OCI-LY7 (cell line): ENCODE results near the gene FAAP20. TPM values are rescaled to one million over a fixed set of nuclear protein-coding genes. Genes with fewer than 3 reads are reported as not detected.

Experiments used
- BruUV-seq: library from RNA; stranded (reverse); fragments of 400-500 nt; replicated peaks from 2 replicates; lab custom pipeline; 2021; lab: Mats Ljungman, UMichigan
- CTCF ChIA-PET: fragments of 300-600 bp; sonication (Branson Sonifier 250); formaldehyde crosslinking; loops from one replicate; lab custom pipeline; 2022; ENCODE audit warnings: antibody characterized with exemption; ENCODE audit not compliant: unreplicated experiment; lab: Charles Lee
- POLR2A ChIA-PET: fragments of 300-600 bp; sonication (Branson Sonifier 250); formaldehyde crosslinking; loops from one replicate; lab custom pipeline; 2022; ENCODE audit warnings: antibody characterized with exemption; lab: Charles Lee
- DNase-seq: peaks from one replicate; pipeline ENCODE4 v3.0.0-alpha.2; 2015; ENCODE audit warnings: low spot score
- H2AFZ ChIP-seq: fragments of 200-600 bp; sonication (generic), shearing (Covaris generic); 2 replicates; pipeline ENCODE4 v1.6.1; 2014; ENCODE audit warnings: mild to moderate bottlenecking, antibody characterized with exemption, low read length, moderate library complexity
- H3K27ac ChIP-seq: fragments of 200-600 bp; sonication (generic); 2 replicates; pipeline ENCODE4 v1.5.1; 2014; ENCODE audit warnings: mixed run types, low read depth, mild to moderate bottlenecking, moderate library complexity, low read length, inconsistent platforms; ENCODE audit not compliant: poor library complexity, severe bottlenecking
- H3K36me3 ChIP-seq: fragments of 200-600 bp; sonication (generic); 2 replicates; pipeline ENCODE4 v1.6.1; 2014; ENCODE audit warnings: mild to moderate bottlenecking, antibody characterized with exemption, low read length, moderate library complexity, mixed read lengths; ENCODE audit not compliant: insufficient read depth
- H3K4me1 ChIP-seq: fragments of 200-600 bp; sonication (generic); 2 replicates; pipeline ENCODE4 v1.5.1; 2014; ENCODE audit warnings: mild to moderate bottlenecking, low read length; ENCODE audit not compliant: insufficient read depth, poor library complexity, severe bottlenecking
- H3K4me2 ChIP-seq: fragments of 200-600 bp; sonication (generic); 2 replicates; pipeline ENCODE4 v1.6.1; 2014; ENCODE audit warnings: mild to moderate bottlenecking, low read length
- H3K4me3 ChIP-seq: fragments of 200-600 bp; sonication (generic); 2 replicates; pipeline ENCODE4 v1.5.1; 2014; ENCODE audit warnings: mild to moderate bottlenecking, low read depth, low read length; ENCODE audit not compliant: poor library complexity, severe bottlenecking
- H3K79me2 ChIP-seq: fragments of 200-600 bp; sonication (generic); 2 replicates; pipeline ENCODE4 v1.6.1; 2016; ENCODE audit warnings: low read depth, mild to moderate bottlenecking, low read length, moderate library complexity, mixed read lengths; ENCODE audit not compliant: insufficient read depth
- H3K9me2 ChIP-seq: fragments of 200-600 bp; sonication (generic); 2 replicates; pipeline ENCODE4 v1.6.1; 2016; ENCODE audit warnings: mild to moderate bottlenecking, low read length, mixed read lengths; ENCODE audit not compliant: insufficient read depth
- H3K9me3 ChIP-seq: fragments of 200-600 bp; sonication (generic); 2 replicates; pipeline ENCODE4 v1.6.1; 2014; ENCODE audit warnings: mild to moderate bottlenecking, mixed run types, low read length, mixed read lengths
- H4K20me1 ChIP-seq: fragments of 200-600 bp; sonication (generic); 2 replicates; pipeline ENCODE4 v1.6.1; 2014; ENCODE audit warnings: mild to moderate bottlenecking, antibody characterized with exemption, low read length, moderate library complexity, mixed read lengths; ENCODE audit not compliant: insufficient read depth
- EZH2phosphoT487 ChIP-seq: fragments of 200-600 bp; sonication (generic); IDR thresholded peaks from 2 replicates; pipeline ENCODE4 v1.6.1; 2018; ENCODE audit warnings: low read depth, borderline replicate concordance, mild to moderate bottlenecking, mixed run types, antibody characterized with exemption, low read length, moderate library complexity, mixed read lengths
- intact Hi-C: fragments of 100-400 bp; cut with micrococcal nuclease; formaldehyde crosslinking; loops from one replicate; pipeline ENCODE4 v1.10.0; 2022; ENCODE audit not compliant: unreplicated experiment
- total RNA-seq, 2 experiments: library from RNA; depleted of rRNA in 1 of 2; stranded (reverse); fragments of >200 nt in 1 of 2; shearing (Covaris generic) in 1 of 2; gene quantifications; 2 replicates each; pipeline ENCODE4 v1.2.3, GENCODE V29; 2014 to 2022
- TF ChIP-seq, protein P1 (sequence below): fragments of 200-600 bp; sonication (generic); conservative IDR thresholded peaks from 2 replicates; pipeline ENCODE4 v1.5.1; 2014; ENCODE audit warnings: mild to moderate bottlenecking, antibody characterized with exemption, low read length, moderate library complexity, mixed read lengths

Gene FAAP20
- total RNA-seq, 2 experiments from 2014 or later = 47.4 to 55.7 TPM

DNA sequence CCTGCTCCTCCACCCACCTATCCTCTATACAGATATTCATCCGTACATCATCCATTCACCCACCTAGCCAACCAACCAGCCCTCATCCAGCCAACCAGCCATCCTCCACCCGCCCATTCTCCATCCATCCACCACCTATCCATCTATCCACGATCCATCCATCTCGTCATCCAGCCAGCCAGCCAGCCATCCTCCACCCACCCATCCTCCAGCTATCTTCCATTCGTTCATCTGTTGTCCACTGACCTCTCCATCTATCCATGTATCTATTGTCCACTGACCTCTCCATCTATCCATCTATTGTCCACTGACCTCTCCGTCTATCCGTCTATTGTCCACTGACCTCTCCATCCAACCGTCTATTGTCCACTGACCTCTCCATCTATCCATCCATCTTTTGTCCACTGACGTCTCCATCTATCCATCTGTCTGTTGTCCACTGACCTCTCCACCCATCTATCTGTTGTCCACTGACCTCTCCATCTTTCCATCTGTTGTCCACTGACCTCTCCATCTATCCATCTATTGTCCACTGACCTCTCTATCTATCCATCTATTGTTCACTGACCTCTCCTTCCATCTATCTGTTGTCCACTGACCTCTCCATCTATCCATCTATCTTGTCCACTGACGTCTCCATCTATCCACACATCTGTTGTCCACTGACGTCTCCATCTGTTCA is 47.6 kb downstream of the FAAP20 start:
- DNase-seq = no peak
- no peak overlapping the region for H2AFZ ChIP-seq
- H4K20me1 ChIP-seq = no peaks in the 10 kb centered on the region
- TF ChIP-seq, protein P1, sequence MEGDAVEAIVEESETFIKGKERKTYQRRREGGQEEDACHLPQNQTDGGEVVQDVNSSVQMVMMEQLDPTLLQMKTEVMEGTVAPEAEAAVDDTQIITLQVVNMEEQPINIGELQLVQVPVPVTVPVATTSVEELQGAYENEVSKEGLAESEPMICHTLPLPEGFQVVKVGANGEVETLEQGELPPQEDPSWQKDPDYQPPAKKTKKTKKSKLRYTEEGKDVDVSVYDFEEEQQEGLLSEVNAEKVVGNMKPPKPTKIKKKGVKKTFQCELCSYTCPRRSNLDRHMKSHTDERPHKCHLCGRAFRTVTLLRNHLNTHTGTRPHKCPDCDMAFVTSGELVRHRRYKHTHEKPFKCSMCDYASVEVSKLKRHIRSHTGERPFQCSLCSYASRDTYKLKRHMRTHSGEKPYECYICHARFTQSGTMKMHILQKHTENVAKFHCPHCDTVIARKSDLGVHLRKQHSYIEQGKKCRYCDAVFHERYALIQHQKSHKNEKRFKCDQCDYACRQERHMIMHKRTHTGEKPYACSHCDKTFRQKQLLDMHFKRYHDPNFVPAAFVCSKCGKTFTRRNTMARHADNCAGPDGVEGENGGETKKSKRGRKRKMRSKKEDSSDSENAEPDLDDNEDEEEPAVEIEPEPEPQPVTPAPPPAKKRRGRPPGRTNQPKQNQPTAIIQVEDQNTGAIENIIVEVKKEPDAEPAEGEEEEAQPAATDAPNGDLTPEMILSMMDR = no peak
- no peak for TF ChIP-seq EZH2phosphoT487
- no peak overlapping the region for H3K27ac ChIP-seq
- no peaks in the 10 kb centered on the region for H3K79me2 ChIP-seq
- ChIA-PET POLR2A (no interaction called here), CTCF (no interaction called here)
- H3K9me3 ChIP-seq = no peaks in the 10 kb centered on the region
- H3K4me2 ChIP-seq = no peak overlapping the region
- no peak overlapping the region for H3K4me3 ChIP-seq
- H3K4me1 ChIP-seq = peaks cover 11% of the 10 kb centered on the region
- H3K9me2 ChIP-seq = no peaks in the 10 kb centered on the region
- intact Hi-C loops = no loop called here
- H3K36me3 ChIP-seq = no peaks in the 10 kb centered on the region
- no TSS peak for BruUV-seq

DNA sequence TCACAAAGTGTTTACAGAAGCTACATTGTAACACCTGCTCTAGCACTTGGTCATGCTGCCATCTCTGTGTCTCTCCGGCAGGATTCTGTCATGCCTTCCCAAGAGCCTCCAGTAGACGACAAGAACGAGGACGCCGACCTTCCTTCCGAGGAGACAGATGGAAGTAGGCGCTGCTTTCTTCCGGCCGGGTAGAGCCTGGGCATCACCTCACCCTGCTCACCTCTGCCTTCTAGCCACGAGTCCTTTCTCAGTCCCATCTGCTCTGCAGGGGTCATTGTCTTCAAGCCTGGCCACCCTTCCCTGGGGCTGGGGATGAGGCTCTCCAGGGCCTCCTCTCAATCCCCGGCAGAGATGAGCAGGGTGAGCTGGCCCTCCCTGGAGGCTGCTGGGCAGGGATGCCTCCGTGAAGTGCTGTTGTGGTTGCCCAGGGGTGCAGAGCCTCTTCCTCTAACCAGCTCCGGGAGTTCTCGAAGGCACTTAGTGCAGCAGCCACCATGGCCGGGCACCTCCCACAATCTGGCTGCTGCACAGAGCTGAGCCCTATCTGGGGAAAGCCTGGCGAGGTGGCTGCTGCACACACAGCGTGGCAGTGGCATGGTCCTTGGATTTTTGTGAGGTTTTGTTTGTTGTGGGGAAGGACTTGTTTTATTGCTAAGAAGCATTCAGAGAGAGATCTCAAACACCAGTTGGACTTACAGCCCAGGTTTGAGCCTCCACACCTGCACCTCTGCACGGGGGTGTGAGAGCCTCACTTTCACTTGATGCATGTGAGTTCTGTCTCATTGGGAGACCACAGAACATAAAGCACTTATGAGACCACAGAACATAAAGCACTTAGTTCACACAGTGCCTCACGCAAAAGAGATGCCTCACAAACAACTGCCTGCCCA is 48.4 kb downstream of the FAAP20 start:
- POLR2A ChIA-PET = no interaction called here

More for the DNA sequence above, 48.4 kb downstream of the FAAP20 start:
- H3K4me2 ChIP-seq = no peak overlapping the region
- intact Hi-C loops = no loop called here
- no peak for DNase-seq
- TF ChIP-seq EZH2phosphoT487 = no peak
- TF ChIP-seq, protein P1 = no peak
- no peaks in the 10 kb centered on the region for H3K9me2 ChIP-seq
- H3K79me2 ChIP-seq = no peaks in the 10 kb centered on the region
- CTCF ChIA-PET = no interaction called here
- H3K27ac ChIP-seq = no peak overlapping the region
- no peaks in the 10 kb centered on the region for H3K9me3 ChIP-seq
- H3K36me3 ChIP-seq = no peaks in the 10 kb centered on the region
- no peaks in the 10 kb centered on the region for H4K20me1 ChIP-seq
- no peak overlapping the region for H2AFZ ChIP-seq
- H3K4me1 ChIP-seq = peaks cover 11% of the 10 kb centered on the region
- BruUV-seq = no TSS peak
- no peak overlapping the region for H3K4me3 ChIP-seq
